IMR-90 (cell line): ENCODE measurements around the gene MAGEF1. TPM values are rescaled to one million over a fixed set of nuclear protein-coding genes. Genes with fewer than 3 reads are reported as not detected.

Experiments used
- ATAC-seq: fragments of 200-7000 bp; cut with Tn5 transposase; 2 replicates; pipeline ENCODE4 v1.9.1; 2020; ENCODE audit warnings: low read depth, mild to moderate bottlenecking, moderate library complexity
- BruUV-seq: library from RNA; stranded (reverse); fragments of 400-500 nt; replicated peaks from 2 replicates; lab custom pipeline; 2021; lab: Mats Ljungman, UMichigan
- CTCF ChIA-PET: fragments of 300-600 bp; formaldehyde crosslinking; extraction: SDS; loops from one replicate; lab custom pipeline; 2021; ENCODE audit warnings: antibody characterized with exemption; lab: Yijun Ruan, JAX
- POLR2A ChIA-PET: fragments of 300-600 bp; sonication (Branson Sonifier 250); formaldehyde crosslinking; loops from one replicate; lab custom pipeline; 2022; ENCODE audit warnings: antibody characterized with exemption; ENCODE audit not compliant: unreplicated experiment; lab: Charles Lee
- DNase-seq: peaks from one replicate; pipeline ENCODE4 v3.0.0; 2013
- H2AFZ ChIP-seq: replicated peaks from 2 replicates; pipeline ENCODE3; 2013; ENCODE audit warnings: low read length, mild to moderate bottlenecking; ENCODE audit not compliant: poor library complexity
- H2AK5ac ChIP-seq: 2 replicates; pipeline ENCODE4 v1.6.1; 2013; ENCODE audit warnings: low read depth, low read length, inconsistent platforms
- H2AK9ac ChIP-seq: replicated peaks from 2 replicates; pipeline ENCODE3; 2013; ENCODE audit warnings: mild to moderate bottlenecking, low read depth, low read length, moderate library complexity; ENCODE audit not compliant: poor library complexity
- H2BK120ac ChIP-seq: 2 replicates; pipeline ENCODE4 v1.6.1; 2013; ENCODE audit warnings: low read depth, low read length, inconsistent platforms
- H2BK15ac ChIP-seq: 3 replicates; pipeline ENCODE4 v1.6.1; 2013; ENCODE audit warnings: low read depth, low read length, inconsistent platforms
- H2BK20ac ChIP-seq: 2 replicates; pipeline ENCODE4 v1.6.1; 2013; ENCODE audit warnings: low read depth, mild to moderate bottlenecking, inconsistent platforms, low read length, moderate library complexity
- H2BK5ac ChIP-seq: 2 replicates; pipeline ENCODE4 v1.6.1; 2013; ENCODE audit warnings: mild to moderate bottlenecking, low read depth, low read length, inconsistent platforms; ENCODE audit not compliant: poor library complexity, severe bottlenecking
- H3K14ac ChIP-seq: replicated peaks from 2 replicates; pipeline ENCODE4 v1.6.1; 2013; ENCODE audit warnings: low read depth, low read length, inconsistent platforms
- H3K18ac ChIP-seq: 2 replicates; pipeline ENCODE4 v1.6.1; 2013; ENCODE audit warnings: low read depth, low read length, control low read depth
- H3K23ac ChIP-seq: 2 replicates; pipeline ENCODE4 v1.6.1; 2013; ENCODE audit warnings: low read depth, low read length, inconsistent platforms
- H3K27ac ChIP-seq: 2 replicates; pipeline ENCODE4 v1.5.1; 2013; ENCODE audit warnings: mild to moderate bottlenecking, control low read depth, low read length; ENCODE audit not compliant: insufficient read depth
- H3K27me3 ChIP-seq: 2 replicates; pipeline ENCODE4 v1.6.1; 2013; ENCODE audit warnings: low read length; ENCODE audit not compliant: control insufficient read depth, insufficient read depth
- H3K36me3 ChIP-seq: 2 replicates; pipeline ENCODE4 v1.6.1; 2013; ENCODE audit warnings: low read length, mixed read lengths; ENCODE audit not compliant: control insufficient read depth, insufficient read depth
- H3K4ac ChIP-seq: 2 replicates; pipeline ENCODE4 v1.6.1; 2013; ENCODE audit warnings: low read depth, low read length, inconsistent platforms
- H3K4me1 ChIP-seq: 2 replicates; pipeline ENCODE4 v1.6.1; 2013; ENCODE audit warnings: low read length, mixed read lengths; ENCODE audit not compliant: control insufficient read depth, insufficient read depth
- H3K4me2 ChIP-seq: 2 replicates; pipeline ENCODE4 v1.6.1; 2013; ENCODE audit warnings: low read depth, mild to moderate bottlenecking, control low read depth, low read length, moderate library complexity
- H3K4me3 ChIP-seq: 2 replicates; pipeline ENCODE4 v1.5.1; 2013; ENCODE audit warnings: low read depth, mild to moderate bottlenecking, control low read depth, low read length, moderate library complexity; ENCODE audit not compliant: insufficient read depth
- H3K56ac ChIP-seq: 2 replicates; pipeline ENCODE4 v1.6.1; 2013; ENCODE audit warnings: low read length, inconsistent platforms; ENCODE audit not compliant: insufficient read depth; ENCODE audit errors: extremely low read depth
- H3K79me1 ChIP-seq, 2 experiments: 2 replicates each; pipeline ENCODE4 v1.6.1; 2013; ENCODE audit warnings: low read length in 2 of 2, inconsistent platforms in 1 of 2, low read depth in 1 of 2
- H3K9ac ChIP-seq: 2 replicates; pipeline ENCODE4 v1.6.1; 2013; ENCODE audit warnings: low read depth, low read length, control low read depth
- H3K9me1 ChIP-seq: 2 replicates; pipeline ENCODE4 v1.6.1; 2013; ENCODE audit warnings: low read length, inconsistent platforms; ENCODE audit not compliant: insufficient read depth
- H3K9me3 ChIP-seq: 2 replicates; pipeline ENCODE4 v1.6.1; 2013; ENCODE audit warnings: low read length; ENCODE audit not compliant: control insufficient read depth, insufficient read depth
- H4K20me1 ChIP-seq: 2 replicates; pipeline ENCODE4 v1.6.1; 2013; ENCODE audit warnings: low read length, inconsistent platforms; ENCODE audit not compliant: insufficient read depth
- H4K5ac ChIP-seq: 2 replicates; pipeline ENCODE4 v1.6.1; 2013; ENCODE audit warnings: mild to moderate bottlenecking, low read depth, low read length, control low read depth
- H4K8ac ChIP-seq, 2 experiments: 2 replicates each; pipeline ENCODE4 v1.6.1; 2013; ENCODE audit warnings: low read depth in 2 of 2, low read length in 2 of 2, control low read depth in 1 of 2, inconsistent platforms in 1 of 2
- H4K91ac ChIP-seq: 2 replicates; pipeline ENCODE4 v1.6.1; 2013; ENCODE audit warnings: low read depth, low read length, inconsistent platforms; ENCODE audit not compliant: insufficient read depth
- BHLHE40 ChIP-seq: fragments of 150-350 bp; IDR thresholded peaks from 2 replicates; pipeline ENCODE4 v1.6.1; 2016; ENCODE audit warnings: mild to moderate bottlenecking, low read depth, low read length
- CHD1 ChIP-seq: IDR thresholded peaks from 2 replicates; pipeline ENCODE4 v1.6.1; 2012; ENCODE audit warnings: low read depth, low read length, improper control_type of control experiment
- CTCF ChIP-seq: conservative IDR thresholded peaks from 2 replicates; pipeline ENCODE4 v1.5.1; 2012; ENCODE audit warnings: mild to moderate bottlenecking, low read depth, low read length, improper control_type of control experiment
- FOS ChIP-seq: fragments of 150-350 bp; IDR thresholded peaks from 2 replicates; pipeline ENCODE4 v1.6.1; 2016; ENCODE audit warnings: low read depth, low read length
- MAFK ChIP-seq: IDR thresholded peaks from 2 replicates; pipeline ENCODE4 v1.6.1; 2012; ENCODE audit warnings: low read depth, low read length, improper control_type of control experiment
- MAZ ChIP-seq: IDR thresholded peaks from 2 replicates; pipeline ENCODE4 v1.6.1; 2012; ENCODE audit warnings: low read depth, mild to moderate bottlenecking, low read length, improper control_type of control experiment, moderate library complexity, borderline replicate concordance
- MXI1 ChIP-seq: IDR thresholded peaks from 2 replicates; pipeline ENCODE4 v1.6.1; 2012; ENCODE audit warnings: low read depth, mild to moderate bottlenecking, low read length, moderate library complexity, borderline replicate concordance
- NFE2L2 ChIP-seq: fragments of 150-350 bp; IDR thresholded peaks from 2 replicates; pipeline ENCODE4 v1.6.1; 2016; ENCODE audit warnings: low read depth, mild to moderate bottlenecking, low read length
- RAD21 ChIP-seq: IDR thresholded peaks from 2 replicates; pipeline ENCODE4 v1.6.1; 2012; ENCODE audit warnings: low read length, improper control_type of control experiment
- RCOR1 ChIP-seq: IDR thresholded peaks from 2 replicates; pipeline ENCODE4 v1.6.1; 2012; ENCODE audit warnings: mild to moderate bottlenecking, low read length, improper control_type of control experiment; ENCODE audit not compliant: insufficient replicate concordance
- RFX5 ChIP-seq: IDR thresholded peaks from 2 replicates; pipeline ENCODE4 v1.8.0; 2012; ENCODE audit warnings: low read depth, mild to moderate bottlenecking, low read length, moderate library complexity
- SMC3 ChIP-seq: fragments of 150-350 bp; IDR thresholded peaks from 2 replicates; pipeline ENCODE4 v1.6.1; 2016; ENCODE audit warnings: low read depth, mild to moderate bottlenecking, antibody characterized with exemption, low read length, moderate library complexity
- WGBS, 2 experiments: methylation state at CpG; one replicate each; pipeline versions ENCODE4 v1.1.5 to v1.1.7; 2013; ENCODE audit warnings: missing lambda C conversion rate in 2 of 2; ENCODE audit not compliant: insufficient read length in 1 of 2; ENCODE audit errors: extremely low coverage in 2 of 2; 5-methylcytosine and 5-hydroxymethylcytosine counted together
- dilution Hi-C: fragments of 300-500 bp; cut with HindIII; formaldehyde crosslinking; loops from one replicate; pipeline ENCODE4 v1.14.3; 2018; ENCODE audit warnings: low sequenced_read_pairs; ENCODE audit not compliant: unreplicated experiment
- in situ Hi-C: fragments of 300-500 bp; cut with MboI; formaldehyde crosslinking; loops from 3 replicates; pipeline ENCODE4 v1.14.3; 2019; ENCODE audit warnings: low sequenced_read_pairs, inconsistent platforms, mixed read lengths
- intact Hi-C: fragments of 100-400 bp; cut with micrococcal nuclease; formaldehyde crosslinking; loops from 2 replicates; pipeline ENCODE4 v1.10.0; 2022
- polyA plus RNA-seq, 3 experiments: library from polyadenylated mRNA; depleted of rRNA; stranded (reverse); fragments of >200 nt; gene quantifications; 2 replicates each; pipeline ENCODE4 v1.2.3, GENCODE V29; 2012; ENCODE audit warnings: low replicate concordance in 1 of 3
- total RNA-seq: library from RNA; depleted of rRNA; stranded (reverse); fragments of >200 nt; gene quantifications from 2 replicates; pipeline ENCODE4 v1.2.3, GENCODE V29; 2012
- TF ChIP-seq, protein P1 (sequence below): fragments of 150-350 bp; IDR thresholded peaks from 2 replicates; pipeline ENCODE4 v1.6.1; 2017; ENCODE audit warnings: mild to moderate bottlenecking, antibody characterized with exemption, low read length, low read depth
- TF ChIP-seq, protein P2 (sequence below): fragments of 150-350 bp; IDR thresholded peaks from 2 replicates; pipeline ENCODE4 v1.6.1; 2016; ENCODE audit warnings: low read depth, mild to moderate bottlenecking, low read length, moderate library complexity, borderline replicate concordance

Gene MAGEF1
- total and polyA plus RNA-seq, 2 of the 4 experiments (the other 2 are of a cell fraction) = 10.6 to 19.4 TPM

- dilution Hi-C loops (no loop called here), intact Hi-C loops (loop anchor here (2.0 kb wide), 1 partner anchor 119 kb away; no protein-coding TSS in a partner anchor), in situ Hi-C loops (no loop called here)
- peak overlapping the region; percentile 47; the same call in 1 of the 3 replicates for H2BK15ac ChIP-seq
- peak overlapping the region; percentile 72 for H3K4ac ChIP-seq
- H2BK5ac ChIP-seq = peak overlapping the region; percentile 63
- H3K23ac ChIP-seq = no peak overlapping the region
- H3K4me2 ChIP-seq = no peak overlapping the region; the same call in 1 of the 2 replicates
- H4K20me1 ChIP-seq = peaks cover 4% of the 10 kb centered on the region; the same call in 1 of the 2 replicates
- peak overlapping the region; percentile 77 for H2AK5ac ChIP-seq
- H3K79me1 ChIP-seq = no peaks in the 10 kb centered on the region
- H3K27me3 ChIP-seq = peaks cover 11% of the 10 kb centered on the region
- H2AK9ac ChIP-seq = no peak overlapping the region
- H3K18ac ChIP-seq = peak overlapping the region; percentile 71
- peak overlapping the region; percentile 67 for H2AFZ ChIP-seq
- H4K91ac ChIP-seq = peak overlapping the region; percentile 72
- peak overlapping the region; percentile 50; the same call in 1 of the 2 replicates for H4K5ac ChIP-seq
- no TSS peak for BruUV-seq
- peak overlapping the region; percentile 69 for H2BK20ac ChIP-seq
- POLR2A ChIA-PET = no interaction called here
- no peak overlapping the region; the same call in 1 of the 2 replicates for H3K9ac ChIP-seq
- peak overlapping the region; percentile 85 for H2BK120ac ChIP-seq
- H3K36me3 ChIP-seq = no peaks in the 10 kb centered on the region
- H3K56ac ChIP-seq = no peak overlapping the region; the same call in 1 of the 2 replicates
- peaks cover 44% of the 10 kb centered on the region for H3K4me1 ChIP-seq
- CTCF ChIA-PET = interaction anchor here (1.4 to 3.7 kb wide), 2 partner anchors 23 to 126 kb away, joined by 7 to 15 read pairs; partner anchors contain the start of gene EPHB3
- H3K9me1 ChIP-seq = peaks cover 17% of the 10 kb centered on the region
- 50% methylated on average over 2 of the region's 17 CpGs; no CpG with 5 or more reads in 1 of the 2 experiments for WGBS, 2 experiments
- H4K8ac ChIP-seq = peak overlapping the region in 1 of 2 experiments; percentile 57; a peak in 1 of 4 replicates
- peak overlapping the region; percentile 98; the same call in 1 of the 2 replicates for H3K27ac ChIP-seq
- H3K14ac ChIP-seq = peak overlapping the region; percentile 27
- ATAC-seq (no peak), DNase-seq (no peak)
- H3K4me3 ChIP-seq = no peak overlapping the region
- H3K9me3 ChIP-seq = no peaks in the 10 kb centered on the region
- no peak for TF ChIP-seq FOS
- no peak for TF ChIP-seq RAD21
- no peak for TF ChIP-seq MAZ
- no peak for TF ChIP-seq NFE2L2
- TF ChIP-seq CHD1 = no peak
- TF ChIP-seq RFX5 = no peak
- no peak for TF ChIP-seq SMC3
- no peak for TF ChIP-seq CTCF
- no peak for TF ChIP-seq MXI1
- no peak for TF ChIP-seq MAFK
- TF ChIP-seq, protein P1, sequence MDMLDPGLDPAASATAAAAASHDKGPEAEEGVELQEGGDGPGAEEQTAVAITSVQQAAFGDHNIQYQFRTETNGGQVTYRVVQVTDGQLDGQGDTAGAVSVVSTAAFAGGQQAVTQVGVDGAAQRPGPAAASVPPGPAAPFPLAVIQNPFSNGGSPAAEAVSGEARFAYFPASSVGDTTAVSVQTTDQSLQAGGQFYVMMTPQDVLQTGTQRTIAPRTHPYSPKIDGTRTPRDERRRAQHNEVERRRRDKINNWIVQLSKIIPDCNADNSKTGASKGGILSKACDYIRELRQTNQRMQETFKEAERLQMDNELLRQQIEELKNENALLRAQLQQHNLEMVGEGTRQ = no peak
- no peak for TF ChIP-seq BHLHE40
- no peak for TF ChIP-seq RCOR1
- TF ChIP-seq, protein P2, sequence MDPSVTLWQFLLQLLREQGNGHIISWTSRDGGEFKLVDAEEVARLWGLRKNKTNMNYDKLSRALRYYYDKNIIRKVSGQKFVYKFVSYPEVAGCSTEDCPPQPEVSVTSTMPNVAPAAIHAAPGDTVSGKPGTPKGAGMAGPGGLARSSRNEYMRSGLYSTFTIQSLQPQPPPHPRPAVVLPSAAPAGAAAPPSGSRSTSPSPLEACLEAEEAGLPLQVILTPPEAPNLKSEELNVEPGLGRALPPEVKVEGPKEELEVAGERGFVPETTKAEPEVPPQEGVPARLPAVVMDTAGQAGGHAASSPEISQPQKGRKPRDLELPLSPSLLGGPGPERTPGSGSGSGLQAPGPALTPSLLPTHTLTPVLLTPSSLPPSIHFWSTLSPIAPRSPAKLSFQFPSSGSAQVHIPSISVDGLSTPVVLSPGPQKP = no peak
These were observed 24.4 kb downstream of the MAGEF1 start for GRCh38 chr3:184687363-184688015.
